Ectodermal cell (in vitro differentiated cells): ENCODE results near the gene PRELID3B.
A peak's percentile ranks its signal among the peaks of the same experiment; 100 is the strongest.

Experiments
- H3K27ac ChIP-seq: 2 replicates; pipeline ENCODE4 v1.7.0; 2013; ENCODE audit warnings: mild to moderate bottlenecking, low read depth, low read length; ENCODE audit not compliant: insufficient read depth, poor library complexity, severe bottlenecking
- H3K27me3 ChIP-seq: 2 replicates; pipeline ENCODE4 v1.7.0; 2013; ENCODE audit warnings: mild to moderate bottlenecking, low read length; ENCODE audit not compliant: insufficient read depth, control insufficient read depth, poor library complexity, severe bottlenecking
- H3K36me3 ChIP-seq: one replicate; pipeline ENCODE4 v1.7.0; 2013; ENCODE audit warnings: low read length; ENCODE audit not compliant: control insufficient read depth, insufficient read depth
- H3K4me1 ChIP-seq: one replicate; pipeline ENCODE4 v1.7.0; 2013; ENCODE audit warnings: low read length; ENCODE audit not compliant: control insufficient read depth, insufficient read depth
- H3K4me3 ChIP-seq: 2 replicates; pipeline ENCODE4 v1.7.0; 2013; ENCODE audit warnings: low read depth, low read length, control low read depth; ENCODE audit not compliant: insufficient read depth
- H3K9me3 ChIP-seq: 2 replicates; pipeline ENCODE4 v1.7.0; 2013; ENCODE audit warnings: mild to moderate bottlenecking, low read length, moderate library complexity; ENCODE audit not compliant: control insufficient read depth
- WGBS, 2 experiments: methylation state at CpG; one replicate each; pipeline ENCODE4 v1.1.7; 2013; ENCODE audit warnings: missing lambda C conversion rate in 2 of 2; 5-methylcytosine and 5-hydroxymethylcytosine counted together

Gene PRELID3B

GRCh38 chr20:59040667-59041066 lies 1.9 kb downstream of the PRELID3B start:
- peaks cover 17% of the 10 kb centered on the region for H3K36me3 ChIP-seq
- 94 to 96% methylated on average over 5 of the region's 5 CpGs for WGBS, 2 experiments
- H3K4me3 ChIP-seq: no peak overlapping the region
- H3K4me1 ChIP-seq: no peaks in the 10 kb centered on the region
- no peaks in the 10 kb centered on the region for H3K27me3 ChIP-seq
- H3K27ac ChIP-seq: no peak overlapping the region
- no peaks in the 10 kb centered on the region for H3K9me3 ChIP-seq

DNA sequence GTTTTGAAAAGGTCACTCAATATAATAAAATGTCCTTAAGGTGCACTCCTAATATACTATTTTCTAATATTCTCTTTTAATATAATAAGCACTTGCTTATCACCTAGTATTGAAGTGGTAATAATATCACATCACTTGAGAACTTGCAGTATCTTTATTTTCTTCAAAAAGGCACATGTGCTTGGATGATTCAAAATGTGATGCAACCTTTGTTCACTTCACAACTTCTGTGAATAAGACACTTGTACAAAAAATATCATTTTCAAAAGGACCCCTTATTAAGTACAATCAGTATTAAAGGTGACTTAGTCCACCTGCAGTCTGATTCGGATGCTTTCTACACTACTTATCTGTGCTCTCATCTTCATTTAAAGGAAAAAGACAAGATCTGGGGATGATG lies 3.4 kb downstream of the PRELID3B start:
- no peaks in the 10 kb centered on the region for H3K27me3 ChIP-seq
- H3K36me3 ChIP-seq: peaks cover 17% of the 10 kb centered on the region
- no peaks in the 10 kb centered on the region for H3K9me3 ChIP-seq
- WGBS, 2 experiments: 92 to 100% methylated on average over 1 of the region's 1 CpG
- H3K27ac ChIP-seq: no peak overlapping the region
- H3K4me1 ChIP-seq: no peaks in the 10 kb centered on the region
- H3K4me3 ChIP-seq: no peak overlapping the region

GRCh38 chr20:59037386-59037785 lies 5.2 kb downstream of the PRELID3B start:
- H3K4me1 ChIP-seq: no peaks in the 10 kb centered on the region
- no peaks in the 10 kb centered on the region for H3K9me3 ChIP-seq
- WGBS, 2 experiments: 93 to 96% methylated on average over 12 of the region's 12 CpGs
- H3K27ac ChIP-seq: no peak overlapping the region
- H3K4me3 ChIP-seq: no peak overlapping the region
- no peaks in the 10 kb centered on the region for H3K27me3 ChIP-seq
- peaks cover 19% of the 10 kb centered on the region for H3K36me3 ChIP-seq

DNA sequence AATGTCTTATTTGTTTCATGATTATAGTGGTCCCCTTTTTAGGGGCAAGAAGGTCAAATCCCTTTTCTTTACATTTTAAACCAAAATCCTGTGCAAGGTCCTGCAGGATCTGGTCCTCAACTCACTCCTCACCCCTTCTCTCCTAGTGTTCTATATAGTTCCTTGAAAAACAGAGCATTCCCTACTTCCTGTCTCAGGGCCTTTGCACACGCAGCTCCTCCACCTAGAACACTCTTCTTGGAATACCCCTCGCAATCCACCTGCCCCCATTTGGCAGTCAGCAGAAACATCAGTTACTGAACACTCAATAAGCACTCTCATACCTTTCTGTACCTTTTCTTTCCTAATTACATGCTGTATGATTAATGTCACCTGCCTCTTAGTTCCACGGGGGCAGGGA lies 7.2 kb downstream of the PRELID3B start:
- Histone ChIP-seq H3K36me3 (peaks cover 19% of the 10 kb centered on the region), H3K4me3 (no peak overlapping the region), H3K27ac (no peak overlapping the region), H3K27me3 (no peaks in the 10 kb centered on the region), H3K4me1 (peaks cover 7% of the 10 kb centered on the region), H3K9me3 (no peaks in the 10 kb centered on the region)
- WGBS, 2 experiments: 93 to 94% methylated on average over 3 of the region's 3 CpGs

- WGBS, 2 experiments: 83 to 91% methylated on average over 2 of the region's 2 CpGs
- Histone ChIP-seq H3K4me3 (no peak overlapping the region), H3K27ac (no peak overlapping the region), H3K4me1 (peaks cover 7% of the 10 kb centered on the region), H3K9me3 (no peaks in the 10 kb centered on the region), H3K27me3 (no peaks in the 10 kb centered on the region), H3K36me3 (peaks cover 32% of the 10 kb centered on the region)
These were observed 8.9 kb downstream of the PRELID3B start for GRCh38 chr20:59033616-59034165.

GRCh38 chr20:59033093-59033492 lies 9.5 kb downstream of the PRELID3B start:
- H3K4me3 ChIP-seq: no peak overlapping the region
- no peak overlapping the region for H3K27ac ChIP-seq
- H3K4me1 ChIP-seq: peaks cover 7% of the 10 kb centered on the region

GRCh38 chr20:59032713-59033059 lies 9.9 kb downstream of the PRELID3B start:
- H3K4me1 ChIP-seq: peaks cover 7% of the 10 kb centered on the region
- no peaks in the 10 kb centered on the region for H3K9me3 ChIP-seq
- H3K27me3 ChIP-seq: no peaks in the 10 kb centered on the region
- peaks cover 33% of the 10 kb centered on the region for H3K36me3 ChIP-seq
- 5 to 9% methylated on average over 13 of the region's 13 CpGs for WGBS, 2 experiments
- H3K4me3 ChIP-seq: peak overlapping the region; percentile 98
- H3K27ac ChIP-seq: peak overlapping the region; percentile 79

More at GRCh38 chr20:59033093-59033492, 9.5 kb downstream of the PRELID3B start:
- Histone ChIP-seq H3K27me3 (no peaks in the 10 kb centered on the region), H3K9me3 (no peaks in the 10 kb centered on the region), H3K36me3 (peaks cover 37% of the 10 kb centered on the region)
- WGBS, 2 experiments: no CpG with 5 or more reads among the region's 1 CpG

GRCh38 chr20:59032023-59032712 lies 10.4 kb downstream of the PRELID3B start, which contains the start of gene ATP5F1E:
ATP5F1E (minus strand) TSS chr20:59032335; CDS start chr20:59032251, 84 bp downstream.
- no peaks in the 10 kb centered on the region for H3K27me3 ChIP-seq
- H3K27ac ChIP-seq: peak within 1 kb of the TSS; percentile 79
- 0% methylated on average over 86 of the region's 86 CpGs for WGBS, 2 experiments
- peaks cover 29% of the 10 kb centered on the region for H3K36me3 ChIP-seq
- H3K4me3 ChIP-seq: peak within 1 kb of the TSS; percentile 98
- H3K9me3 ChIP-seq: no peaks in the 10 kb centered on the region
- peaks cover 7% of the 10 kb centered on the region for H3K4me1 ChIP-seq

GRCh38 chr20:59031564-59032022 lies 11.0 kb downstream of the PRELID3B start:
- H3K9me3 ChIP-seq: no peaks in the 10 kb centered on the region
- no peaks in the 10 kb centered on the region for H3K27me3 ChIP-seq
- peaks cover 7% of the 10 kb centered on the region for H3K4me1 ChIP-seq
- H3K4me3 ChIP-seq: peak overlapping the region; percentile 98
- H3K36me3 ChIP-seq: peaks cover 29% of the 10 kb centered on the region
- WGBS, 2 experiments: 25 to 32% methylated on average over 13 of the region's 13 CpGs
- H3K27ac ChIP-seq: no peak overlapping the region

DNA sequence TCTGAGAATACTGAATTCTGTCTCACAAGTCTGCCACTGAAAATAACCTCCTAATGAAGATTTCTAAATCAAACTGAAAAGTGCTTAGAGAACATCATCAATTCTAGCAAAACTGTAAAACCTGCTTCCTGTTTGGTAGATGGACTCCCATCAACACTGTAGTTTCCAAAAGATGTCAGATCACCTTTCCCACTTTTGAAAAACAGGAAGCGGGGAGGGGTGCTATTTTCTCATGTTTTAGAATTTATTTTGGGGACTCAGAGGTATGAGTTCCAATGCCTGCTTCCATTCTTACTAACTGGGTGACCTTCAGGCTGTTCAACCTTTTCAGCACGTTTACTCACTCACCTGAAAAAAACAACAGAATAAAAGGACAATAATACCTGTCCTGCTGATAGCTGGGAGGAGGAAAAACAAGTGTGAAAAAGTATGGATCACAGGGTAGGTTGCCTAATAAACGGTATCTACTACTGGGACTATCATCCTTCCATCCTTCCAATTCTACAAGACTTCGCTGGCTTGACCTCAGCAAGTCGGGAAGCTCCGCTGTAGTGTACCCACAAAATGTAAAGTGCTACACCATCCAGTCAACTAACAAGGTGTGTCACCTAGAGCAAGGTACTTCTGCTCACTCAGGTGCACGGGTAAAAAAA lies 11.5 kb downstream of the PRELID3B start:
- no peaks in the 10 kb centered on the region for H3K27me3 ChIP-seq
- H3K36me3 ChIP-seq: peaks cover 25% of the 10 kb centered on the region
- peaks cover 7% of the 10 kb centered on the region for H3K4me1 ChIP-seq
- H3K4me3 ChIP-seq: peak overlapping the region; percentile 98
- no peak overlapping the region for H3K27ac ChIP-seq
- H3K9me3 ChIP-seq: no peaks in the 10 kb centered on the region
- 80 to 82% methylated on average over 7 of the region's 7 CpGs for WGBS, 2 experiments
